HepG2 (cell line): ENCODE measurements around the gene NCKAP5L. TPM values are rescaled to one million over a fixed set of nuclear protein-coding genes. Genes with fewer than 3 reads are reported as not detected.

ENCODE experiments used
- ARNT2 ChIP-seq: sonication (generic); formaldehyde crosslinking; IDR thresholded peaks from 2 replicates; pipeline ENCODE4 v1.8.0; 2022; ENCODE audit warnings: mild to moderate bottlenecking, low read depth, missing genetic modification reagents, moderate library complexity
- HES4 ChIP-seq: sonication (generic); formaldehyde crosslinking; IDR thresholded peaks from 2 replicates; pipeline ENCODE4 v1.9.0; 2021; ENCODE audit warnings: mild to moderate bottlenecking, missing genetic modification reagents, borderline replicate concordance
- NCOA5 ChIP-seq: sonication (generic); formaldehyde crosslinking; IDR thresholded peaks from 2 replicates; pipeline ENCODE4 v1.4.0; 2020; ENCODE audit warnings: missing genetic modification reagents
- NR1H2 ChIP-seq: sonication (generic); formaldehyde crosslinking; IDR thresholded peaks from 2 replicates; pipeline ENCODE4 v1.8.1; 2022; ENCODE audit warnings: low read depth, missing genetic modification reagents, borderline replicate concordance
- PHB2 ChIP-seq: fragments of 450-650 bp; IDR thresholded peaks from 2 replicates; pipeline ENCODE4 v1.6.1; 2018; ENCODE audit not compliant: partially characterized antibody
- SMAD3 ChIP-seq: sonication (generic); formaldehyde crosslinking; IDR thresholded peaks from 2 replicates; pipeline ENCODE4 v1.4.0; 2020; ENCODE audit warnings: missing genetic modification reagents
- U2AF2 ChIP-seq: fragments of 200-400 bp; formaldehyde crosslinking; IDR thresholded peaks from 2 replicates; pipeline ENCODE4 v1.6.1; 2017; ENCODE audit warnings: low read depth, mild to moderate bottlenecking, low read length
- ZBTB8A ChIP-seq: sonication (generic); formaldehyde crosslinking; IDR thresholded peaks from 2 replicates; pipeline ENCODE4 v1.4.0; 2020; ENCODE audit warnings: mild to moderate bottlenecking, low read depth, missing genetic modification reagents, borderline replicate concordance
- ZNF430 ChIP-seq: sonication (generic); formaldehyde crosslinking; IDR thresholded peaks from 2 replicates; pipeline ENCODE4 v1.9.0; 2021; ENCODE audit warnings: mild to moderate bottlenecking, missing genetic modification reagents
- ZSCAN30 ChIP-seq: sonication (generic); formaldehyde crosslinking; IDR thresholded peaks from 2 replicates; pipeline ENCODE4 v1.5.0; 2020; ENCODE audit warnings: mild to moderate bottlenecking, missing genetic modification reagents
- polyA plus RNA-seq, 8 experiments: library from polyadenylated mRNA; depleted of rRNA in 3 of 8; stranded (reverse) in 7 of 8; unstranded in 1 of 8; fragments of >200 nt; fragmentation: Illumina TruSeq in 4 of 8; extraction: Trizol in 4 of 8; gene quantifications; 2 replicates each; pipeline versions ENCODE4 v1.2.1 to v1.2.3, GENCODE V29; 2011 to 2016; ENCODE audit warnings: low read depth in 4 of 8, missing spikeins in 1 of 8, mixed read lengths in 1 of 8; ENCODE audit not compliant: insufficient read depth in 1 of 8
- total RNA-seq, 5 experiments: library from RNA; depleted of rRNA; stranded (reverse); fragments of >200 nt; fragmentation: Illumina TruSeq; extraction: Trizol; gene quantifications; 2 replicates each; pipeline ENCODE4 v1.2.3, GENCODE V29; 2016; ENCODE audit warnings: low read depth in 1 of 5
- TF ChIP-seq, protein P1 (sequence below): sonication (generic); formaldehyde crosslinking; IDR thresholded peaks from 2 replicates; pipeline ENCODE4 v1.4.0; 2020; ENCODE audit warnings: missing genetic modification reagents, borderline replicate concordance
- TF ChIP-seq, protein P2 (sequence below): fragments of 450-650 bp; IDR thresholded peaks from 2 replicates; pipeline ENCODE4 v1.6.1; 2016
- TF ChIP-seq, protein P3 (sequence below): IDR thresholded peaks from 2 replicates; pipeline ENCODE4 v1.6.1; 2018; ENCODE audit warnings: missing genetic modification reagents, mild to moderate bottlenecking, missing compliant biosample characterization
- TF ChIP-seq, protein P4 (sequence below): sonication (generic); formaldehyde crosslinking; IDR thresholded peaks from 2 replicates; pipeline ENCODE4 v1.5.1; 2020; ENCODE audit warnings: missing genetic modification reagents, mild to moderate bottlenecking, borderline replicate concordance
- TF ChIP-seq, protein P5 (sequence below): sonication (generic); formaldehyde crosslinking; IDR thresholded peaks from 2 replicates; pipeline ENCODE4 v1.8.1; 2022; ENCODE audit warnings: low read depth, mild to moderate bottlenecking, missing genetic modification reagents
- TF ChIP-seq, protein P6 (sequence below): sonication (generic); formaldehyde crosslinking; IDR thresholded peaks from 2 replicates; pipeline ENCODE4 v1.4.0; 2020; ENCODE audit warnings: missing genetic modification reagents, low read depth, mild to moderate bottlenecking, borderline replicate concordance

Gene NCKAP5L
- total and polyA plus RNA-seq, 2 of the 13 experiments (the other 11 are each of a cell fraction or from before 2014, with no cell fraction given): 4.1 to 9.0 TPM

DNA sequence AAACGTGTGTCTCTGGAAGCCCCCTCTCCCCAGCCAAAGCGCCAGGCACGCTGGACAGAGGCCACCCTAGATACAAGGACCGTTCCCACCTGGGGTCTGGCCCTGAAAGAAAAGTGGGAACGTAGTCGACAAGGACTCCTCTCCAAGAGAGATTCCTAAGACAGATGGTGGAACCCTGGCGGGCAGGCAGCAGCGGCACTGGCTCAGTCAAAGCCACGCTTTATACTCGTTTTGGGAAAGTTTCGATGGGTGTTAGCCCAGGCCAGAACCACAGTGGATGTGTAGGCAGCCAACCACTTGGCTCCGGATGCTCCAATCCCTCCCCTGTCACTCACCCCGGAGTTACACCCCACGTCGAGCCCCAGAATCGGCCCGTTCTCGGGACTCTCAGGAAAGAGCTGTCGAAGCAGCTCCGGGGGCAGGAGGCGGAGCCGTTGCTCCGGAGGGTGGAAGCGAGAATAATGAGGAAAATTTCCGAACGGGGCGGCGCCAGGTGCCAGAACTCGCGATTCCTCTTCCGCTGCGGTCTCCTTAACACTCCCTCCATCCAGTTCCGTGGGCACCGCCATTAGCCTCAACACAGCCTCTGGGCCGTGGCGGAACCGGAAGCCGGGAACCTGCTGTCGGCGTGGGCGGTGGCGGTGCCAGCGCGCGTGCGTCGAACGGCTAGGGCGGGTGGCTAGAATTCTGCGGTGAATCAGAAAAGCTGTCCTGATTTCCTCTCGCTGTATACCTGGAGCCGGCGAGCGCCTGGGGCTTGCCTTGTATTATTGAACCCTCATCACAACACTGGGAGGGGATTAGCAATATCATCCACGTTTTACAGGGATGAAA, 14.5 kb upstream of the NCKAP5L start, which contains the start of gene BCDIN3D (continued):
- TF ChIP-seq, protein P1, sequence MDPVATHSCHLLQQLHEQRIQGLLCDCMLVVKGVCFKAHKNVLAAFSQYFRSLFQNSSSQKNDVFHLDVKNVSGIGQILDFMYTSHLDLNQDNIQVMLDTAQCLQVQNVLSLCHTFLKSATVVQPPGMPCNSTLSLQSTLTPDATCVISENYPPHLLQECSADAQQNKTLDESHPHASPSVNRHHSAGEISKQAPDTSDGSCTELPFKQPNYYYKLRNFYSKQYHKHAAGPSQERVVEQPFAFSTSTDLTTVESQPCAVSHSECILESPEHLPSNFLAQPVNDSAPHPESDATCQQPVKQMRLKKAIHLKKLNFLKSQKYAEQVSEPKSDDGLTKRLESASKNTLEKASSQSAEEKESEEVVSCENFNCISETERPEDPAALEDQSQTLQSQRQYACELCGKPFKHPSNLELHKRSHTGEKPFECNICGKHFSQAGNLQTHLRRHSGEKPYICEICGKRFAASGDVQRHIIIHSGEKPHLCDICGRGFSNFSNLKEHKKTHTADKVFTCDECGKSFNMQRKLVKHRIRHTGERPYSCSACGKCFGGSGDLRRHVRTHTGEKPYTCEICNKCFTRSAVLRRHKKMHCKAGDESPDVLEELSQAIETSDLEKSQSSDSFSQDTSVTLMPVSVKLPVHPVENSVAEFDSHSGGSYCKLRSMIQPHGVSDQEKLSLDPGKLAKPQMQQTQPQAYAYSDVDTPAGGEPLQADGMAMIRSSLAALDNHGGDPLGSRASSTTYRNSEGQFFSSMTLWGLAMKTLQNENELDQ (CRISPR knock-in tag): no peak
- TF ChIP-seq NCOA5 (CRISPR knock-in tag) (no peak), ARNT2 (peak; percentile 83), PHB2 (no peak), ZBTB8A (CRISPR knock-in tag) (no peak), ZSCAN30 (CRISPR knock-in tag) (peak; percentile 38; the same call in 1 of the 2 replicates), ZNF430 (CRISPR knock-in tag) (peak; percentile 61; the same call in 1 of the 2 replicates), U2AF2 (no peak), HES4 (CRISPR knock-in tag) (no peak), NR1H2 (CRISPR knock-in tag) (no peak), SMAD3 (CRISPR knock-in tag) (peak; percentile 43)
- TF ChIP-seq, protein P2, sequence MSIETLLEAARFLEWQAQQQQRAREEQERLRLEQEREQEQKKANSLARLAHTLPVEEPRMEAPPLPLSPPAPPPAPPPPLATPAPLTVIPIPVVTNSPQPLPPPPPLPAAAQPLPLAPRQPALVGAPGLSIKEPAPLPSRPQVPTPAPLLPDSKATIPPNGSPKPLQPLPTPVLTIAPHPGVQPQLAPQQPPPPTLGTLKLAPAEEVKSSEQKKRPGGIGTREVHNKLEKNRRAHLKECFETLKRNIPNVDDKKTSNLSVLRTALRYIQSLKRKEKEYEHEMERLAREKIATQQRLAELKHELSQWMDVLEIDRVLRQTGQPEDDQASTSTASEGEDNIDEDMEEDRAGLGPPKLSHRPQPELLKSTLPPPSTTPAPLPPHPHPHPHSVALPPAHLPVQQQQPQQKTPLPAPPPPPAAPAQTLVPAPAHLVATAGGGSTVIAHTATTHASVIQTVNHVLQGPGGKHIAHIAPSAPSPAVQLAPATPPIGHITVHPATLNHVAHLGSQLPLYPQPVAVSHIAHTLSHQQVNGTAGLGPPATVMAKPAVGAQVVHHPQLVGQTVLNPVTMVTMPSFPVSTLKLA: no peak
- TF ChIP-seq, protein P3, sequence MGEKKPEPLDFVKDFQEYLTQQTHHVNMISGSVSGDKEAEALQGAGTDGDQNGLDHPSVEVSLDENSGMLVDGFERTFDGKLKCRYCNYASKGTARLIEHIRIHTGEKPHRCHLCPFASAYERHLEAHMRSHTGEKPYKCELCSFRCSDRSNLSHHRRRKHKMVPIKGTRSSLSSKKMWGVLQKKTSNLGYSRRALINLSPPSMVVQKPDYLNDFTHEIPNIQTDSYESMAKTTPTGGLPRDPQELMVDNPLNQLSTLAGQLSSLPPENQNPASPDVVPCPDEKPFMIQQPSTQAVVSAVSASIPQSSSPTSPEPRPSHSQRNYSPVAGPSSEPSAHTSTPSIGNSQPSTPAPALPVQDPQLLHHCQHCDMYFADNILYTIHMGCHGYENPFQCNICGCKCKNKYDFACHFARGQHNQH (CRISPR knock-in tag): peak; percentile 78; the same call in 1 of the 2 replicates
- TF ChIP-seq, protein P4, sequence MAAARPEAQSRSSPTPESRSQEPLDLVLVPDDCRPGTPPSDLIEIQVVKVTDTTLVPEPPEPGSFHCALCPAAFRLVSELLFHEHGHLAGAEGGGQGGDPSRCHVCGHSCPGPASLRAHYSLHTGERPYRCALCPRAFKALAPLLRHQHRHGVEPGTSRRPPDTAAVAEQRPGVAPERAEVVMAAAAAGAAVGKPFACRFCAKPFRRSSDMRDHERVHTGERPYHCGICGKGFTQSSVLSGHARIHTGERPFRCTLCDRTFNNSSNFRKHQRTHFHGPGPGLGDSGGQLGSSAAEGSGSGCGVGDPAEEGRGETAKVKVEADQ: 0 out of 2 replicates have a peak, but pooled peaks have one; percentile 21
- TF ChIP-seq, protein P5, sequence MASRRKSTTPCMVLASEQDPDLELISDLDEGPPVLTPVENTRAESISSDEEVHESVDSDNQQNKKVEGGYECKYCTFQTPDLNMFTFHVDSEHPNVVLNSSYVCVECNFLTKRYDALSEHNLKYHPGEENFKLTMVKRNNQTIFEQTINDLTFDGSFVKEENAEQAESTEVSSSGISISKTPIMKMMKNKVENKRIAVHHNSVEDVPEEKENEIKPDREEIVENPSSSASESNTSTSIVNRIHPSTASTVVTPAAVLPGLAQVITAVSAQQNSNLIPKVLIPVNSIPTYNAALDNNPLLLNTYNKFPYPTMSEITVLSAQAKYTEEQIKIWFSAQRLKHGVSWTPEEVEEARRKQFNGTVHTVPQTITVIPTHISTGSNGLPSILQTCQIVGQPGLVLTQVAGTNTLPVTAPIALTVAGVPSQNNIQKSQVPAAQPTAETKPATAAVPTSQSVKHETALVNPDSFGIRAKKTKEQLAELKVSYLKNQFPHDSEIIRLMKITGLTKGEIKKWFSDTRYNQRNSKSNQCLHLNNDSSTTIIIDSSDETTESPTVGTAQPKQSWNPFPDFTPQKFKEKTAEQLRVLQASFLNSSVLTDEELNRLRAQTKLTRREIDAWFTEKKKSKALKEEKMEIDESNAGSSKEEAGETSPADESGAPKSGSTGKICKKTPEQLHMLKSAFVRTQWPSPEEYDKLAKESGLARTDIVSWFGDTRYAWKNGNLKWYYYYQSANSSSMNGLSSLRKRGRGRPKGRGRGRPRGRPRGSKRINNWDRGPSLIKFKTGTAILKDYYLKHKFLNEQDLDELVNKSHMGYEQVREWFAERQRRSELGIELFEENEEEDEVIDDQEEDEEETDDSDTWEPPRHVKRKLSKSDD (CRISPR knock-in tag): no peak
- TF ChIP-seq, protein P6, sequence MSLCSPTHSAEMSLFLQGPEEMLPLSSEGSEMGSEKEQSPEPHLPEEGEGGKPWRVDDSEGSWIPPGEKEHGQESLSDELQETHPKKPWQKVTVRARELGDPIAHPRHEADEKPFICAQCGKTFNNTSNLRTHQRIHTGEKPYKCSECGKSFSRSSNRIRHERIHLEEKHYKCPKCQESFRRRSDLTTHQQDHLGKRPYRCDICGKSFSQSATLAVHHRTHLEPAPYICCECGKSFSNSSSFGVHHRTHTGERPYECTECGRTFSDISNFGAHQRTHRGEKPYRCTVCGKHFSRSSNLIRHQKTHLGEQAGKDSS (CRISPR knock-in tag): no peak
